K562 (cell line): Measurements from ENCODE around the gene TMEM178A.

Experiments used
- CREB1 ChIP-seq, 2 experiments: sonication (generic) in 1 of 2; formaldehyde crosslinking in 1 of 2; IDR thresholded peaks; 2 replicates each; pipeline versions ENCODE4 v1.6.1 to v1.8.0; 2012 to 2022; ENCODE audit warnings: inconsistent platforms in 1 of 2, mild to moderate bottlenecking in 1 of 2, missing genetic modification reagents in 1 of 2, moderate library complexity in 1 of 2
- EP300 ChIP-seq: IDR thresholded peaks from 2 replicates; pipeline ENCODE4 v1.6.1; 2012; ENCODE audit warnings: low read length, improper control_type of control experiment
- HOXB6 ChIP-seq: fragments of 250-450 bp; sonication (Bioruptor Pico); IDR thresholded peaks from 2 replicates; pipeline ENCODE4 v1.5.1; 2022; ENCODE audit warnings: mild to moderate bottlenecking, borderline replicate concordance
- JUN ChIP-seq, 2 experiments: sonication (generic) in 1 of 2; formaldehyde crosslinking in 1 of 2; IDR thresholded peaks; 2 replicates each; pipeline versions ENCODE4 v1.6.1 to v1.8.0; 2012 to 2022; ENCODE audit warnings: borderline replicate concordance in 2 of 2, mild to moderate bottlenecking in 2 of 2, improper control_type of control experiment in 1 of 2, low read depth in 1 of 2, low read length in 1 of 2, missing genetic modification reagents in 1 of 2
- NFYB ChIP-seq: IDR thresholded peaks from 2 replicates; pipeline ENCODE4 v1.6.1; 2011; ENCODE audit warnings: mild to moderate bottlenecking, moderate library complexity; ENCODE audit not compliant: insufficient read length; ENCODE audit errors: extremely low read depth
- POLR2A ChIP-seq: fragments of 450-650 bp; conservative IDR thresholded peaks from 2 replicates; pipeline ENCODE4 v1.6.1; 2016
- RAD21 ChIP-seq, 2 experiments: fragments of 250-450 bp in 1 of 2; fragments of 450-650 bp in 1 of 2; sonication (Bioruptor Pico) in 1 of 2; formaldehyde crosslinking in 1 of 2; IDR thresholded peaks in 1 of 2; conservative IDR thresholded peaks in 1 of 2; 2 replicates each; pipeline versions ENCODE4 v1.4.0 to v1.8.0; 2020 to 2022; ENCODE audit warnings: mild to moderate bottlenecking in 2 of 2, moderate library complexity in 1 of 2
- SAFB2 ChIP-seq: fragments of 200-400 bp; formaldehyde crosslinking; IDR thresholded peaks from 2 replicates; pipeline ENCODE4 v1.6.1; 2018; ENCODE audit warnings: borderline replicate concordance, low read length, low read depth, moderate library complexity; ENCODE audit not compliant: severe bottlenecking
- SMC3 ChIP-seq: conservative IDR thresholded peaks from 2 replicates; pipeline ENCODE4 v1.6.1; 2011; ENCODE audit warnings: low read depth, low read length, improper control_type of control experiment; ENCODE audit not compliant: insufficient read depth
- SP1 ChIP-seq: sonication (generic); formaldehyde crosslinking; IDR thresholded peaks from 2 replicates; pipeline ENCODE4 v1.8.1; 2022; ENCODE audit warnings: mild to moderate bottlenecking, missing genetic modification reagents
- ZC3H4 ChIP-seq: sonication (generic); formaldehyde crosslinking; IDR thresholded peaks from 2 replicates; pipeline ENCODE4 v1.9.0; 2021; ENCODE audit warnings: missing genetic modification reagents, borderline replicate concordance
- TF ChIP-seq, protein P1 (sequence below): fragments of 450-650 bp; formaldehyde crosslinking; IDR thresholded peaks from 2 replicates; pipeline ENCODE4 v1.4.0; 2020; ENCODE audit warnings: mild to moderate bottlenecking
- TF ChIP-seq, protein P2 (sequence below), 3 experiments: IDR thresholded peaks in 2 of 3; conservative IDR thresholded peaks in 1 of 3; 2 replicates each; pipeline ENCODE4 v1.5.1; 2011 to 2012; ENCODE audit warnings: low read length in 3 of 3, mild to moderate bottlenecking in 3 of 3, control low read depth in 2 of 3, improper control_type of control experiment in 1 of 3, inconsistent platforms in 1 of 3, low read depth in 1 of 3, mixed read lengths in 1 of 3, moderate library complexity in 1 of 3; ENCODE audit not compliant: insufficient read depth in 2 of 3

DNA sequence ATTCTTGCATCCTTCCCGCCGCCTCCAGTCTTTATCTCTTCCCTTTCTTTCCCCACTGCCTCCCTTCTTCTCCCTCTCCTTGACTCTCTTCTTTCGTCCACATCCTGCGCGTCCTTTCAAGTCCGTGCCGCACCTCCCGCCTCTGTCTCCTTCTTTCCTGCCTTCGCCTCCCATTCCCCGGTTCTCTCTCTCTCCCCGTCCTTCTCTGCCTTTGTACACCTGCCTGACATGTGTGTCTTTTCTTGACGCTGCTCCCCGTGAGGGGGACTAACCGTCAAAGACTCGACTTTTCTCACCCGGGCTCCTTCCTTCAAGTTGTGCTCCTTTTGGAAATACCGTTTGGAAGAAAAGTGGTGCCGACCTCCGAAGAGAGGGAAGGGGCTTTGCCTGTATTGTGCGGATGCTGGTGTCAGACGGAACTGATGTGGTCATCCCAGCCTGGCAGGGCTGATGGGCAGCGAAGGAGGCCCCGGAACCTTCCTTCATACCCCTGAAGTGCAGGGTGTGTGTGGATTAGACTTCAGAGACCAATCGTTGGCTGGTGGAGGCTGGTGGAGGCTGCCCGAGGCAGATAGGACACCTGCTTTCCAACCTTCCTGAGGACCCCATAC, 879 bp downstream of the TMEM178A start:
- TF ChIP-seq CREB1 (IDR thresholded peaks at IDR 0.05) (no peak), CREB1 (CRISPR knock-in tag; IDR thresholded peaks at IDR 0.05) (no peak), RAD21 (CRISPR knock-in tag; conservative IDR thresholded peaks at IDR 0.05 in 1 of 2, IDR thresholded peaks at IDR 0.05 in 1 of 2) (no peak), JUN (IDR thresholded peaks at IDR 0.05; ENCODE audit: borderline replicate concordance, low read depth, low read length) (no peak), JUN (CRISPR knock-in tag; IDR thresholded peaks at IDR 0.05; ENCODE audit: borderline replicate concordance) (no peak), HOXB6 (CRISPR knock-in tag) (no peak), NFYB (no peak), ZC3H4 (CRISPR knock-in tag) (no peak), SAFB2 (no peak), POLR2A (no peak), SP1 (CRISPR knock-in tag) (no peak), EP300 (no peak), SMC3 (no peak)
- TF ChIP-seq, protein P1, sequence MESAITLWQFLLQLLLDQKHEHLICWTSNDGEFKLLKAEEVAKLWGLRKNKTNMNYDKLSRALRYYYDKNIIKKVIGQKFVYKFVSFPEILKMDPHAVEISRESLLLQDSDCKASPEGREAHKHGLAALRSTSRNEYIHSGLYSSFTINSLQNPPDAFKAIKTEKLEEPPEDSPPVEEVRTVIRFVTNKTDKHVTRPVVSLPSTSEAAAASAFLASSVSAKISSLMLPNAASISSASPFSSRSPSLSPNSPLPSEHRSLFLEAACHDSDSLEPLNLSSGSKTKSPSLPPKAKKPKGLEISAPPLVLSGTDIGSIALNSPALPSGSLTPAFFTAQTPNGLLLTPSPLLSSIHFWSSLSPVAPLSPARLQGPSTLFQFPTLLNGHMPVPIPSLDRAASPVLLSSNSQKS (CRISPR knock-in tag): no peak
- TF ChIP-seq, protein P2, sequence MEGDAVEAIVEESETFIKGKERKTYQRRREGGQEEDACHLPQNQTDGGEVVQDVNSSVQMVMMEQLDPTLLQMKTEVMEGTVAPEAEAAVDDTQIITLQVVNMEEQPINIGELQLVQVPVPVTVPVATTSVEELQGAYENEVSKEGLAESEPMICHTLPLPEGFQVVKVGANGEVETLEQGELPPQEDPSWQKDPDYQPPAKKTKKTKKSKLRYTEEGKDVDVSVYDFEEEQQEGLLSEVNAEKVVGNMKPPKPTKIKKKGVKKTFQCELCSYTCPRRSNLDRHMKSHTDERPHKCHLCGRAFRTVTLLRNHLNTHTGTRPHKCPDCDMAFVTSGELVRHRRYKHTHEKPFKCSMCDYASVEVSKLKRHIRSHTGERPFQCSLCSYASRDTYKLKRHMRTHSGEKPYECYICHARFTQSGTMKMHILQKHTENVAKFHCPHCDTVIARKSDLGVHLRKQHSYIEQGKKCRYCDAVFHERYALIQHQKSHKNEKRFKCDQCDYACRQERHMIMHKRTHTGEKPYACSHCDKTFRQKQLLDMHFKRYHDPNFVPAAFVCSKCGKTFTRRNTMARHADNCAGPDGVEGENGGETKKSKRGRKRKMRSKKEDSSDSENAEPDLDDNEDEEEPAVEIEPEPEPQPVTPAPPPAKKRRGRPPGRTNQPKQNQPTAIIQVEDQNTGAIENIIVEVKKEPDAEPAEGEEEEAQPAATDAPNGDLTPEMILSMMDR (IDR thresholded peaks at IDR 0.05 in 2 of 3, conservative IDR thresholded peaks at IDR 0.05 in 1 of 3; ENCODE audit: insufficient read depth in 2 of 3, low read depth in 1 of 3, low read length in 3 of 3): no peak
